ENCODE measurements around the gene EHMT2. TPM values are rescaled to one million over a fixed set of nuclear protein-coding genes. Genes with fewer than 3 reads are reported as not detected.

EHMT2 gene
- total RNA-seq, 1 donor from 2014 or later, result 39.5 TPM

DNA sequence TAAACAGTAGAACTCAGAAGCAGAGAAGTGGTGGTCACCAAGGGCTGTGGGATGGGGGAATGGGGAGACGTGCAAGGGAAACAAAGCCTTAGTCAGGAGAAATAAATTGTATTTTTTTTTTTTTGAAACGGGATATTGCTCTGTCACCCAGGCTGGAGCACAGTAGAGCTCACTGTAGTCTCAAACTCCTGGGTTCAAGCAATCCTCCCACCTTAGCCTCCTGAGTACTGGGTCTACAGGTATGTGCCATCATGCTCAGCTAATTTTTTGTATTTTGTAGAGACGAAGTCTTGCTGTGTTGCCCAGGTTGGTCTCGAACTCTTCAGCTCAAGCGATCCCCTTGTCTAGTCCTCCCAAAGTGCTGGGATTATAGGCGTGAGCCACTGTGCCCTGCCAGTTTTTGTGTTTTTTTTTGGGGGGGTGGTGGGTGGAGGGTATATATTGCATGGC, 66.6 kb downstream of the EHMT2 start:
- H3K4me1 ChIP-seq, result peaks cover 14 to 34% of the 10 kb centered on the region in 2 donors
- TF ChIP-seq, protein P1, sequence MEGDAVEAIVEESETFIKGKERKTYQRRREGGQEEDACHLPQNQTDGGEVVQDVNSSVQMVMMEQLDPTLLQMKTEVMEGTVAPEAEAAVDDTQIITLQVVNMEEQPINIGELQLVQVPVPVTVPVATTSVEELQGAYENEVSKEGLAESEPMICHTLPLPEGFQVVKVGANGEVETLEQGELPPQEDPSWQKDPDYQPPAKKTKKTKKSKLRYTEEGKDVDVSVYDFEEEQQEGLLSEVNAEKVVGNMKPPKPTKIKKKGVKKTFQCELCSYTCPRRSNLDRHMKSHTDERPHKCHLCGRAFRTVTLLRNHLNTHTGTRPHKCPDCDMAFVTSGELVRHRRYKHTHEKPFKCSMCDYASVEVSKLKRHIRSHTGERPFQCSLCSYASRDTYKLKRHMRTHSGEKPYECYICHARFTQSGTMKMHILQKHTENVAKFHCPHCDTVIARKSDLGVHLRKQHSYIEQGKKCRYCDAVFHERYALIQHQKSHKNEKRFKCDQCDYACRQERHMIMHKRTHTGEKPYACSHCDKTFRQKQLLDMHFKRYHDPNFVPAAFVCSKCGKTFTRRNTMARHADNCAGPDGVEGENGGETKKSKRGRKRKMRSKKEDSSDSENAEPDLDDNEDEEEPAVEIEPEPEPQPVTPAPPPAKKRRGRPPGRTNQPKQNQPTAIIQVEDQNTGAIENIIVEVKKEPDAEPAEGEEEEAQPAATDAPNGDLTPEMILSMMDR (IDR thresholded peaks at IDR 0.05), result no peak
- no peaks in the 10 kb centered on the region for H3K27me3 ChIP-seq
- no peak for DNase-seq (ENCODE audit: low spot score in 2 of 2)
- intact Hi-C loops (cut with DNase I), result loop anchor here (1.0 to 10.0 kb wide), 4 partner anchors 58 to 286 kb away; partner anchors contain the start of genes ATP6V1G2, CSNK2B, DDX39B and LY6G5B
- peak overlapping the region; percentile 63 to 79 for H3K27ac ChIP-seq
- H3K9me3 ChIP-seq, result no peaks in the 10 kb centered on the region
- no peaks in the 10 kb centered on the region for H3K36me3 ChIP-seq
- peak overlapping the region; percentile 73 to 82 for H3K4me3 ChIP-seq

Other genes with a start within 250 kb of the EHMT2 start
- gene BAG6, start 245.0 kb downstream of the EHMT2 start, total RNA-seq, result 255 TPM
- not detected for gene APOM, start 241.8 kb downstream of the EHMT2 start, total RNA-seq
- gene C6orf47, start 236.9 kb downstream of the EHMT2 start, total RNA-seq, result 20.9 TPM
- gene GPANK1, start 232.7 kb downstream of the EHMT2 start, total RNA-seq, result 9.8 TPM
- 148 TPM for gene CSNK2B, start 231.6 kb downstream of the EHMT2 start, total RNA-seq
- 24.1 TPM for gene LY6G5B, start 227.7 kb downstream of the EHMT2 start, total RNA-seq
- 0.96 TPM for gene LY6G5C, start 216.6 kb downstream of the EHMT2 start, total RNA-seq
- 28.0 TPM for gene ABHD16A, start 194.4 kb downstream of the EHMT2 start, total RNA-seq
- not detected for gene LY6G6F, start 190.8 kb downstream of the EHMT2 start, total RNA-seq
- gene LY6G6D, start 182.3 kb downstream of the EHMT2 start, total RNA-seq, result not detected
- not detected for gene LY6G6C, start 176.0 kb downstream of the EHMT2 start, total RNA-seq
- gene MPIG6B, start 174.3 kb downstream of the EHMT2 start, total RNA-seq, result not detected
- gene DDAH2, start 168.4 kb downstream of the EHMT2 start, total RNA-seq, result 150 TPM
- gene CLIC1, start 161.2 kb downstream of the EHMT2 start, total RNA-seq, result 281 TPM
- 17.7 TPM for gene MSH5, start 157.7 kb downstream of the EHMT2 start, total RNA-seq
- gene SAPCD1, start 135.0 kb downstream of the EHMT2 start, total RNA-seq, result not detected
- not detected for gene VWA7, start 120.4 kb downstream of the EHMT2 start, total RNA-seq
- gene VARS1, start 101.9 kb downstream of the EHMT2 start, total RNA-seq, result 48.3 TPM
- gene LSM2, start 90.7 kb downstream of the EHMT2 start, total RNA-seq, result 61.3 TPM
- not detected for gene HSPA1L, start 82.4 kb downstream of the EHMT2 start, total RNA-seq
- 288 TPM for gene HSPA1A, start 82.2 kb downstream of the EHMT2 start, total RNA-seq
- 613 TPM for gene HSPA1B, start 70.0 kb downstream of the EHMT2 start, total RNA-seq
- 21.6 TPM for gene NEU1, start 34.9 kb downstream of the EHMT2 start, total RNA-seq
- gene SLC44A4, start 18.7 kb downstream of the EHMT2 start, total RNA-seq, result not detected
- gene ZBTB12, start 4.4 kb upstream of the EHMT2 start, total RNA-seq, result 7.3 TPM
- gene C2, start 30.0 kb upstream of the EHMT2 start, total RNA-seq, result 18.6 TPM
- gene CFB, start 48.4 kb upstream of the EHMT2 start, total RNA-seq, result 132 TPM
- 208 TPM for gene NELFE, start 61.3 kb upstream of the EHMT2 start, total RNA-seq
- 77.4 TPM for gene SKIC2, start 61.5 kb upstream of the EHMT2 start, total RNA-seq
- gene DXO, start 74.4 kb upstream of the EHMT2 start, total RNA-seq, result 18.0 TPM
- gene C4A, start 84.4 kb upstream of the EHMT2 start, total RNA-seq, result 147 TPM
- gene C4B, start 117.1 kb upstream of the EHMT2 start, total RNA-seq, result 133 TPM
- 14.0 TPM for gene CYP21A2, start 140.7 kb upstream of the EHMT2 start, total RNA-seq
- gene TNXB, start 211.6 kb upstream of the EHMT2 start, total RNA-seq, result 493 TPM
- gene ATF6B, start 230.5 kb upstream of the EHMT2 start, total RNA-seq, result 123 TPM
- not detected for gene FKBPL, start 232.6 kb upstream of the EHMT2 start, total RNA-seq

Data from ascending aorta (tissue), 2 donors.